RWPE1 (cell line): ENCODE results near the gene C20orf173.
"Not testable (repeated sequence)": the region's sequence is repeated elsewhere in the genome, so short reads cannot be mapped to it uniquely, and the experiment has no call there.

Experiments used
- CTCF ChIA-PET: fragments of 350-600 bp; sonication (Branson Sonifier 250); formaldehyde crosslinking; extraction: SDS; loops from one replicate; lab custom pipeline; 2021; lab: Yijun Ruan, JAX
- POLR2A ChIA-PET: fragments of 400-600 bp; formaldehyde crosslinking; extraction: SDS; loops from one replicate; lab custom pipeline; 2020; ENCODE audit warnings: antibody characterized with exemption; ENCODE audit not compliant: low non-redundant PET; lab: Yijun Ruan, JAX
- DNase-seq: peaks from one replicate; pipeline ENCODE4 v3.0.0; 2012; ENCODE audit warnings: low spot score
- H3K27ac ChIP-seq: fragments of 450-650 bp; 2 replicates; pipeline ENCODE4 v1.5.1; 2017
- CTCF ChIP-seq: fragments of 450-650 bp; conservative IDR thresholded peaks from 2 replicates; pipeline ENCODE4 v1.5.1; 2017; ENCODE audit warnings: low read depth, mild to moderate bottlenecking

The C20orf173 gene

GRCh38 chr20:35527122-35527769 lies 2.2 kb downstream of the C20orf173 start:
- CTCF ChIA-PET = interaction anchor here (0.5 to 0.7 kb wide), 3 partner anchors 13 to 224 kb away, joined by 3 to 4 read pairs (median 3); no protein-coding TSS in a partner anchor
- POLR2A ChIA-PET = interaction anchor here (0.7 kb wide), 1 partner anchor 14 kb away, joined by 6 read pairs; no protein-coding TSS in a partner anchor
- DNase-seq = no peak
- H3K27ac ChIP-seq = no peak overlapping the region
- TF ChIP-seq CTCF = no peak

- H3K27ac ChIP-seq = no peak overlapping the region
- ChIA-PET CTCF (interaction anchor here (0.8 kb wide), 1 partner anchor 150 kb away, joined by 3 read pairs; no protein-coding TSS in a partner anchor), POLR2A (no interaction called here)
- DNase-seq = no peak
- TF ChIP-seq CTCF = no peak
These were observed 3.8 kb downstream of the C20orf173 start for GRCh38 chr20:35525639-35526038.

GRCh38 chr20:35523298-35523888 lies 6.1 kb downstream of the C20orf173 start:
- H3K27ac ChIP-seq = no peak overlapping the region
- peak; percentile 52 for DNase-seq
- CTCF ChIA-PET = interaction anchor here (0.7 to 0.9 kb wide), 3 partner anchors 15 to 486 kb away, joined by 3 to 4 read pairs (median 3); no protein-coding TSS in a partner anchor
- POLR2A ChIA-PET = no interaction called here
- TF ChIP-seq CTCF = no peak

- POLR2A ChIA-PET = no interaction called here
- H3K27ac ChIP-seq = no peak overlapping the region
- TF ChIP-seq CTCF = no peak
- CTCF ChIA-PET = no interaction called here
- DNase-seq = no peak
These were observed 10.5 kb downstream of the C20orf173 start for GRCh38 chr20:35518955-35519354.

GRCh38 chr20:35517767-35518166 lies 11.7 kb downstream of the C20orf173 start:
- not testable (repeated sequence) for DNase-seq, H3K27ac ChIP-seq
- ChIA-PET CTCF (interaction anchor here (0.7 kb wide), 2 partner anchors 194 to 249 kb away, joined by 3 to 4 read pairs; no protein-coding TSS in a partner anchor), POLR2A (interaction anchor here (0.7 kb wide), 1 partner anchor 390 kb away, joined by 4 read pairs; no protein-coding TSS in a partner anchor)

DNA sequence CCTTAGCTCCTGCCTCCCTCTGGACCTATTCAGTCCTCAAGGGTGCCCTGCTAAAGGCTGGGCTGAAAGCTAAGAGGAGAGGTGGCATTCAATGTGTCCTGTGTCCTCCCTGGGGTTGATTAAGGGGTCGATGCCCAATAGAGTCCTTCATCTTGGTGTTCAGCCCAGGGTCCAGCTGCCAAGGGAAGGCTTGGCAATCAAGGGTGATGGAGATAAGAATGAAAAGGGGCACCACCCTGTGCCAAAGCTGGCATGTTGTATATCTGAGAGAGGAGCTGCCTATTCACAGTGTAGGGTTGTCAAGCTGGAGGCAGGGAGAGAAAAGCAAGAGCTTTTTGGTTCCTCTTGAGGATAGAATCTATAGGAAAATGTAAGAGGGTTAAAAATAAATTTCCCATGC lies 12.3 kb downstream of the C20orf173 start:
- ChIA-PET POLR2A (interaction anchor here (0.7 kb wide), 1 partner anchor 389 kb away, joined by 4 read pairs; no protein-coding TSS in a partner anchor), CTCF (interaction anchor here (0.7 kb wide), 1 partner anchor 195 kb away, joined by 3 read pairs; no protein-coding TSS in a partner anchor)
- no peak overlapping the region for H3K27ac ChIP-seq
- TF ChIP-seq CTCF = no peak
- no peak for DNase-seq
